ENCODE measurements around the gene MAP3K19.
"Not testable (repeated sequence)": the region's sequence is repeated elsewhere in the genome, so short reads cannot be mapped to it uniquely, and the experiment has no call there.

Gene MAP3K19

GRCh38 chr2:134980639-134981038 lies 66.6 kb downstream of the MAP3K19 start:
- no peak for DNase-seq (ENCODE audit: low read depth in 2 of 2)

- DNase-seq (ENCODE audit: low read depth in 2 of 2), result no peak
These were observed 68.0 kb downstream of the MAP3K19 start for GRCh38 chr2:134979221-134979620.

- DNase-seq (ENCODE audit: low read depth in 2 of 2), result not testable (repeated sequence)
These were observed 70.1 kb downstream of the MAP3K19 start for GRCh38 chr2:134977104-134977503.

GRCh38 chr2:134976074-134976702 lies 71.1 kb downstream of the MAP3K19 start:
- DNase-seq (ENCODE audit: low read depth in 2 of 2), result no peak

- no peak for DNase-seq (ENCODE audit: low read depth in 2 of 2)
These were observed 71.8 kb downstream of the MAP3K19 start for GRCh38 chr2:134975281-134976009.

GRCh38 chr2:134973241-134974138 lies 73.8 kb downstream of the MAP3K19 start:
- no peak for DNase-seq (ENCODE audit: low read depth in 2 of 2)

GRCh38 chr2:134967166-134967565 lies 80.1 kb downstream of the MAP3K19 start:
- not testable (repeated sequence) for DNase-seq (ENCODE audit: low read depth in 2 of 2)

GRCh38 chr2:134957477-134957876 lies 89.8 kb downstream of the MAP3K19 start:
- no peak for DNase-seq (ENCODE audit: low read depth in 2 of 2)

GRCh38 chr2:134955744-134956143 lies 91.5 kb downstream of the MAP3K19 start:
- DNase-seq (ENCODE audit: low read depth in 2 of 2), result no peak

GRCh38 chr2:134954065-134954464 lies 93.2 kb downstream of the MAP3K19 start:
- DNase-seq (ENCODE audit: low read depth in 2 of 2), result no peak

GRCh38 chr2:134952608-134953007 lies 94.6 kb downstream of the MAP3K19 start:
- no peak for DNase-seq (ENCODE audit: low read depth in 2 of 2)

- no peak for DNase-seq (ENCODE audit: low read depth in 2 of 2)
These were observed 96.4 kb downstream of the MAP3K19 start for GRCh38 chr2:134950886-134951285.

- DNase-seq (ENCODE audit: low read depth in 2 of 2), result no peak
These were observed 97.1 kb downstream of the MAP3K19 start for GRCh38 chr2:134949981-134950708.

- DNase-seq (ENCODE audit: low read depth in 2 of 2), result no peak
These were observed 101.2 kb downstream of the MAP3K19 start for GRCh38 chr2:134946073-134946472.

- DNase-seq (ENCODE audit: low read depth in 2 of 2), result no peak
These were observed 102.3 kb downstream of the MAP3K19 start for GRCh38 chr2:134944975-134945374.

GRCh38 chr2:134943540-134943939 lies 103.7 kb downstream of the MAP3K19 start:
- DNase-seq (ENCODE audit: low read depth in 2 of 2), result no peak

- no peak for DNase-seq (ENCODE audit: low read depth in 2 of 2)
These were observed 110.6 kb downstream of the MAP3K19 start for GRCh38 chr2:134936691-134937090.

- DNase-seq (ENCODE audit: low read depth in 2 of 2), result no peak
These were observed 112.6 kb downstream of the MAP3K19 start for GRCh38 chr2:134934641-134935040.

- no peak for DNase-seq (ENCODE audit: low read depth in 2 of 2)
These were observed 113.1 kb downstream of the MAP3K19 start for GRCh38 chr2:134934150-134934549.

GRCh38 chr2:134933732-134934131 lies 113.5 kb downstream of the MAP3K19 start:
- DNase-seq (ENCODE audit: low read depth in 2 of 2), result no peak

- no peak for DNase-seq (ENCODE audit: low read depth in 2 of 2)
These were observed 114.3 kb downstream of the MAP3K19 start for GRCh38 chr2:134932864-134933526.
